DND-41 (cell line): ENCODE measurements around the gene FAM83B.

ENCODE experiments used
- ATAC-seq: fragments of 200-7000 bp; cut with Tn5 transposase; 3 replicates; pipeline ENCODE4 v1.9.1; 2021; ENCODE audit warnings: low read depth; ENCODE audit not compliant: insufficient read depth
- DNase-seq: peaks from one replicate; pipeline ENCODE4 v3.0.0-alpha.2; 2020
- H2AFZ ChIP-seq: 2 replicates; pipeline ENCODE4 v1.6.0; 2012; ENCODE audit warnings: low read depth, low read length
- H3K27ac ChIP-seq: 2 replicates; pipeline ENCODE4 v1.5.1; 2012; ENCODE audit warnings: low read length, inconsistent platforms
- H3K27me3 ChIP-seq: fragments of 200-600 bp; sonication (generic); 2 replicates; pipeline ENCODE4 v1.6.0; 2012; ENCODE audit warnings: low read length, mild to moderate bottlenecking, inconsistent platforms; ENCODE audit not compliant: insufficient read depth, poor library complexity
- H3K36me3 ChIP-seq: 2 replicates; pipeline ENCODE4 v1.5.1; 2012; ENCODE audit warnings: low read length, inconsistent platforms; ENCODE audit not compliant: insufficient read depth
- H3K4me1 ChIP-seq: 2 replicates; pipeline ENCODE4 v1.5.1; 2012; ENCODE audit warnings: mild to moderate bottlenecking, low read length; ENCODE audit not compliant: insufficient read depth
- H3K4me2 ChIP-seq: 2 replicates; pipeline ENCODE4 v1.6.0; 2012; ENCODE audit warnings: mild to moderate bottlenecking, moderate library complexity, low read length, inconsistent platforms; ENCODE audit not compliant: insufficient read depth
- H3K4me3 ChIP-seq, 2 experiments: fragments of 200-600 bp in 1 of 2; shearing (Covaris generic) in 1 of 2; 2 replicates each; pipeline ENCODE4 v1.5.1; 2012 to 2016; ENCODE audit warnings: inconsistent platforms in 2 of 2, low read length in 2 of 2, mild to moderate bottlenecking in 2 of 2, low read depth in 1 of 2, moderate library complexity in 1 of 2
- H3K79me2 ChIP-seq: 2 replicates; pipeline ENCODE4 v1.6.0; 2012; ENCODE audit warnings: low read length, inconsistent platforms; ENCODE audit not compliant: insufficient read depth
- H3K9ac ChIP-seq: 2 replicates; pipeline ENCODE4 v1.6.0; 2012; ENCODE audit warnings: low read depth, mild to moderate bottlenecking, inconsistent platforms, low read length, moderate library complexity
- H3K9me3 ChIP-seq: 2 replicates; pipeline ENCODE4 v1.5.1; 2012; ENCODE audit warnings: low read length, moderate library complexity, mild to moderate bottlenecking, inconsistent platforms; ENCODE audit not compliant: insufficient read depth, severe bottlenecking
- H4K20me1 ChIP-seq: 2 replicates; pipeline ENCODE4 v1.6.0; 2012; ENCODE audit warnings: low read length; ENCODE audit not compliant: insufficient read depth
- EZH2 ChIP-seq: IDR thresholded peaks from 3 replicates; pipeline ENCODE4 v1.6.1; 2012; ENCODE audit warnings: borderline replicate concordance, low read depth, mild to moderate bottlenecking, moderate library complexity, low read length, inconsistent platforms; ENCODE audit not compliant: severe bottlenecking
- TF ChIP-seq, protein P1 (sequence below): IDR thresholded peaks from 2 replicates; pipeline ENCODE4 v1.5.1; 2012; ENCODE audit warnings: borderline replicate concordance, low read length, moderate library complexity, mild to moderate bottlenecking; ENCODE audit not compliant: poor library complexity, severe bottlenecking; ENCODE audit errors: extremely low read depth

FAM83B gene

GRCh38 chr6:54876871-54877270 lies 30.3 kb downstream of the FAM83B start:
- DNase-seq, result no peak
- Histone ChIP-seq H3K27me3 (no peaks in the 10 kb centered on the region), H3K4me2 (no peak overlapping the region), H3K4me1 (no peaks in the 10 kb centered on the region), H2AFZ (no peak overlapping the region), H3K79me2 (no peaks in the 10 kb centered on the region), H3K36me3 (no peaks in the 10 kb centered on the region), H4K20me1 (no peaks in the 10 kb centered on the region), H3K27ac (no peak overlapping the region), H3K9me3 (no peaks in the 10 kb centered on the region), H3K4me3 (no peak overlapping the region), H3K9ac (no peak overlapping the region)
- no peak for TF ChIP-seq EZH2
- TF ChIP-seq, protein P1, sequence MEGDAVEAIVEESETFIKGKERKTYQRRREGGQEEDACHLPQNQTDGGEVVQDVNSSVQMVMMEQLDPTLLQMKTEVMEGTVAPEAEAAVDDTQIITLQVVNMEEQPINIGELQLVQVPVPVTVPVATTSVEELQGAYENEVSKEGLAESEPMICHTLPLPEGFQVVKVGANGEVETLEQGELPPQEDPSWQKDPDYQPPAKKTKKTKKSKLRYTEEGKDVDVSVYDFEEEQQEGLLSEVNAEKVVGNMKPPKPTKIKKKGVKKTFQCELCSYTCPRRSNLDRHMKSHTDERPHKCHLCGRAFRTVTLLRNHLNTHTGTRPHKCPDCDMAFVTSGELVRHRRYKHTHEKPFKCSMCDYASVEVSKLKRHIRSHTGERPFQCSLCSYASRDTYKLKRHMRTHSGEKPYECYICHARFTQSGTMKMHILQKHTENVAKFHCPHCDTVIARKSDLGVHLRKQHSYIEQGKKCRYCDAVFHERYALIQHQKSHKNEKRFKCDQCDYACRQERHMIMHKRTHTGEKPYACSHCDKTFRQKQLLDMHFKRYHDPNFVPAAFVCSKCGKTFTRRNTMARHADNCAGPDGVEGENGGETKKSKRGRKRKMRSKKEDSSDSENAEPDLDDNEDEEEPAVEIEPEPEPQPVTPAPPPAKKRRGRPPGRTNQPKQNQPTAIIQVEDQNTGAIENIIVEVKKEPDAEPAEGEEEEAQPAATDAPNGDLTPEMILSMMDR, result no peak
- no peak for ATAC-seq

DNA sequence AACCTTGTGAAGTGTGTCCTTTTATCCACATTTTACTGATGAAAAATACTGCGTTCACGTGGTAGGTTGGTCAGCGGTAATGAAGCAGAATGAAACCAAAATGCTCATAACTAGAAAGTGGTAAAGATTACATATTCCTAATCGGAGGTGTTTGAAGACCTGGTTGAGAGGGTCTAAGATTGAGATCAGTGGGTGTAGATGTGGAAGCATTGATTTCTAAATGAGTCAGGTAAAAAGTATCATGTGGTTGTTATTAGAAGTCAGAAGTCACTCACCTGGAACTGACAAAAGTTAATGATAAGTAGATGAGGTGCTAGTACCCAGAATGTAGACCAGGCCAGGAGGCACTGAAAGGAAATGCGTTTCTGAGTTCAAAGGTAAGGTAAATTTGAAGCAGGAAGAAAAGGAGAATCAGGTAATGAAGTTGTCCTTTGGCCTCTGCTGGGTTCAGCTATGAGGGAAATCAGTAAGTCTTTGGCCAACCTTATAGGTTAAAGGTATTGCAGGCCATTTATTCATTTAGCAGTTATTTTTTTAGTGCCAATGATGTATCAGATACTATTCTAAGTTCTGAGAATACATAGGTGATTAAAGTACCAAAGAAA lies 31.2 kb downstream of the FAM83B start:
- no peaks in the 10 kb centered on the region for H3K4me1 ChIP-seq
- no peaks in the 10 kb centered on the region for H3K36me3 ChIP-seq
- no peak overlapping the region for H3K4me2 ChIP-seq
- no peak overlapping the region for H3K9ac ChIP-seq
- TF ChIP-seq EZH2, result no peak
- TF ChIP-seq, protein P1, result no peak
- H3K4me3 ChIP-seq, result no peak overlapping the region
- H3K79me2 ChIP-seq, result no peaks in the 10 kb centered on the region
- no peaks in the 10 kb centered on the region for H3K27me3 ChIP-seq
- ATAC-seq (no peak), DNase-seq (no peak)
- no peak overlapping the region for H3K27ac ChIP-seq
- no peak overlapping the region for H2AFZ ChIP-seq
- no peaks in the 10 kb centered on the region for H3K9me3 ChIP-seq
- no peaks in the 10 kb centered on the region for H4K20me1 ChIP-seq

- H3K27ac ChIP-seq, result no peak overlapping the region
These were observed 32.1 kb downstream of the FAM83B start for GRCh38 chr6:54878718-54879117.

More at GRCh38 chr6:54878718-54879117, 32.1 kb downstream of the FAM83B start:
- Histone ChIP-seq H3K79me2 (no peaks in the 10 kb centered on the region), H3K27me3 (no peaks in the 10 kb centered on the region), H4K20me1 (no peaks in the 10 kb centered on the region), H3K4me2 (no peak overlapping the region), H3K36me3 (no peaks in the 10 kb centered on the region), H3K4me1 (no peaks in the 10 kb centered on the region), H2AFZ (no peak overlapping the region), H3K9me3 (no peaks in the 10 kb centered on the region), H3K4me3 (no peak overlapping the region), H3K9ac (no peak overlapping the region)
- TF ChIP-seq, protein P1, result no peak
- no peak for TF ChIP-seq EZH2
- DNase-seq (no peak), ATAC-seq (no peak)
